Measurements from ENCODE around the gene VPS26C. TPM values are rescaled to one million over a fixed set of nuclear protein-coding genes. Genes with fewer than 3 reads are reported as not detected.

Gene VPS26C
- total and polyA plus RNA-seq, 4 donors: 36.5 to 47.1 (median 39.8) TPM

DNA sequence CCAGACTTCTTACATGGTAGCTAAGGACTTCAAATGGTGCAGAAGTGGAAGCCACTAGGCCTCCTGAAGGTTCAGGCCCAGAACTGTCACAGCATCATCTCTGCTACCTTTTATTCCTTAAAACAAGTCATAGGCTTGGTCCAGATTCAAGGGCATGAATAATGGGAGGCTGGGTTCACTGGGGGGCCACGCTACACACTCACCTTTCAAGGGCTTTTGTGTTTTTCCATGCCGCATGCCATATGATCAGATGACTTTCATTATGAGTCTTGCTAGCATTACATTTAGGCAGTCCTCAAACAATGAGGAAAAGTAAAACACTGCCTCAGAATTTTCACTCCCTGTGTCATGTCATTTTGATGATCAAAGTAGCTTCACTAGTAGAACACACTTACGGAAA is 83.4 kb downstream of the VPS26C start:
- H3K4me3 ChIP-seq (ENCODE audit: low read depth, low read length): no peak overlapping the region
- H3K4me1 ChIP-seq (ENCODE audit: control insufficient read depth, insufficient read depth, low read length): no peaks in the 10 kb centered on the region
- H3K9me3 ChIP-seq (ENCODE audit: control insufficient read depth, insufficient read depth, low read length): no peaks in the 10 kb centered on the region
- H3K27me3 ChIP-seq (ENCODE audit: control insufficient read depth, insufficient read depth, low read length): no peaks in the 10 kb centered on the region
- H3K36me3 ChIP-seq (ENCODE audit: control insufficient read depth, insufficient read depth, low read length): peaks cover 22% of the 10 kb centered on the region
- H3K27ac ChIP-seq (ENCODE audit: low read depth, low read length): no peak overlapping the region
- DNase-seq (ENCODE audit: low read depth in 4 of 6, low spot score in 6 of 6): no peak
- WGBS (ENCODE audit: insufficient coverage): 100% methylated on average over 1 of the region's 3 CpGs

DNA sequence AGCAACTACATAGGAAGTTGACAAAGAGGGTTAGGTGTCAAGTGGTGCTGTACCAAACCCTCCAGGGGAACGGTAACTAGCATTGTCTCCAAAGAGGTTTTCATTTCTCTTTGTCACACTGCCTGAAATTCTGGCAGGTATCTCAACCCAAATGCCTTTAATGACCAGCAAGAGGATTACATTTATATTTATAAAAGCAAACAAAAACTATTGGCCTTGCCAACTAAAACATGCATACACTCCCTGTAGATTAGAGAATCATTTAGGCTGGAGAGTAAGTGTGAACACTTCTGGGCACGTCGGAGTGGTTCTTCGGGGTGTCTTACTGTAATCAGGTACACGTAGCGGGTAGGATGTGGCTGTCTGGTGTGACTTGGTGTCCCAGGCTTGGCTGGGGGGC is 84.9 kb downstream of the VPS26C start:
- 97% methylated on average over 5 of the region's 6 CpGs for WGBS (ENCODE audit: insufficient coverage)
- H3K36me3 ChIP-seq (ENCODE audit: control insufficient read depth, insufficient read depth, low read length): peaks cover 26% of the 10 kb centered on the region
- H3K27ac ChIP-seq (ENCODE audit: low read depth, low read length): no peak overlapping the region

DNA sequence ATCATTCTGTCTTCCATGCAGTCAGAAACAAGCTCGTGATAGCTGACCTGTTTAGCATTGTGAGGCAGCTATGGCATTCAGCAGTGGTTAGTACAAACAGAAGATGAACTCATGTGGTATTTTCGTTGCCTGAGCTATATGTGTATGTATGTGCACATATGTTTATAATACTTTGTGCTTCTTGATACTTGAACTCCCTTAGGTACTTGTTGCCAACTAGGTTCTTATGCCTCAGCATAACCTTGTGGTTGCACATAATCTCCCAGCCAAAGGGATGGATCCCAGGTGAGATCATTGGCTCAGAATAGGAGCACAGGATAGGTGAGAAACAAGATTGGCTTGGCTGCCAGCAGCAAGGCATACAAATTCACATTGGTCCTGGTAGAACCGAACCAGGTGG is 86.1 kb downstream of the VPS26C start:
- no peaks in the 10 kb centered on the region for H3K27me3 ChIP-seq (ENCODE audit: control insufficient read depth, insufficient read depth, low read length)
- H3K36me3 ChIP-seq (ENCODE audit: control insufficient read depth, insufficient read depth, low read length): peaks cover 26% of the 10 kb centered on the region
- no peaks in the 10 kb centered on the region for H3K9me3 ChIP-seq (ENCODE audit: control insufficient read depth, insufficient read depth, low read length)
- H3K4me3 ChIP-seq (ENCODE audit: low read depth, low read length): no peak overlapping the region
- no peak overlapping the region for H3K27ac ChIP-seq (ENCODE audit: low read depth, low read length)
- no peaks in the 10 kb centered on the region for H3K4me1 ChIP-seq (ENCODE audit: control insufficient read depth, insufficient read depth, low read length)
- WGBS (ENCODE audit: insufficient coverage): 80% methylated on average over 1 of the region's 3 CpGs
- no peak for DNase-seq (ENCODE audit: low read depth in 4 of 6, low spot score in 6 of 6)

More for the DNA sequence above, 84.9 kb downstream of the VPS26C start:
- DNase-seq (ENCODE audit: low read depth in 4 of 6, low spot score in 6 of 6): no peak
- Histone ChIP-seq H3K9me3 (ENCODE audit: control insufficient read depth, insufficient read depth, low read length) (no peaks in the 10 kb centered on the region), H3K27me3 (ENCODE audit: control insufficient read depth, insufficient read depth, low read length) (no peaks in the 10 kb centered on the region), H3K4me3 (ENCODE audit: low read depth, low read length) (no peak overlapping the region), H3K4me1 (ENCODE audit: control insufficient read depth, insufficient read depth, low read length) (no peaks in the 10 kb centered on the region)

DNA sequence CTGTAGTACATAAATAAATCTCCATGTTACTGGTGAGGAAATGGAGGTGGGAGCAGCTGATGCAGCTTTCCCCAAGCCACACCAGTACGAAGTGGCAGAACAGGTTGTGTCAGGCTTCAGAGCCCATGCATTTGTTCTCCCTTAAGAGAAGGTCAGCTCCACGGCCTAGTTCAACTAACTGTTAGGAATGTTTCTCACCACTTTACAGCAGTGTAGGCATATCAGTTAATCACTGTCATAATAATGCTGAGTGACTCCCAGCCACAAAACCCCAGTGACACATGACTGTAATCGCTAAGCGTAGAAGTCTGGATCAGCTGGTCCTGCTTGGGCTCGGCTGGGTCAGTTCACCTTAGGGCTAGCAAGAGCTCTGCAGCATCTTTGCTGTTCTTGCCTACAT is 90.4 kb downstream of the VPS26C start:
- no peak for DNase-seq (ENCODE audit: low read depth in 4 of 6, low spot score in 6 of 6)
- Histone ChIP-seq H3K27me3 (ENCODE audit: control insufficient read depth, insufficient read depth, low read length) (no peaks in the 10 kb centered on the region), H3K4me3 (ENCODE audit: low read depth, low read length) (no peak overlapping the region), H3K9me3 (ENCODE audit: control insufficient read depth, insufficient read depth, low read length) (no peaks in the 10 kb centered on the region), H3K27ac (ENCODE audit: low read depth, low read length) (no peak overlapping the region), H3K4me1 (ENCODE audit: control insufficient read depth, insufficient read depth, low read length) (no peaks in the 10 kb centered on the region), H3K36me3 (ENCODE audit: control insufficient read depth, insufficient read depth, low read length) (peaks cover 38% of the 10 kb centered on the region)
- 84% methylated on average over 5 of the region's 5 CpGs for WGBS (ENCODE audit: insufficient coverage)

Small RNA genes within 50 kb of the gene (small RNA-seq; reads per million reads assigned to genes)
- not detected for gene RN7SL678P (ENCODE audit: low replicate concordance)

Other genes with a start within 250 kb of the VPS26C start
- 10 to 100 TPM; 20.2 to 27.6 TPM for gene PIGP, start 194.3 kb downstream of the VPS26C start, total RNA-seq
- 10 to 100 TPM; 22.3 to 22.6 TPM for gene PIGP, start 194.3 kb downstream of the VPS26C start, polyA plus RNA-seq (ENCODE audit: insufficient read length in 2 of 2)
- gene TTC3, start 194.1 kb downstream of the VPS26C start, total RNA-seq: 100 to 1,000 TPM; 289 to 556 TPM
- gene TTC3, start 194.1 kb downstream of the VPS26C start, polyA plus RNA-seq (ENCODE audit: insufficient read length in 2 of 2): 100 to 1,000 TPM; 197 to 300 TPM
- 10 to 100 TPM; 68.2 to 95.9 TPM for gene DYRK1A, start 99.4 kb upstream of the VPS26C start, total RNA-seq
- 10 to 100 TPM; 42.4 to 50.0 TPM for gene DYRK1A, start 99.4 kb upstream of the VPS26C start, polyA plus RNA-seq (ENCODE audit: insufficient read length in 2 of 2)